ENCODE data around the gene LRRTM4.
"Not testable (repeated sequence)": the region's sequence is repeated elsewhere in the genome, so short reads cannot be mapped to it uniquely, and the experiment has no call there.

The LRRTM4 gene

GRCh38 chr2:77085561-77085960 lies 436.6 kb downstream of the LRRTM4 start:
- DNase-seq (ENCODE audit: low spot score): no peak

DNA sequence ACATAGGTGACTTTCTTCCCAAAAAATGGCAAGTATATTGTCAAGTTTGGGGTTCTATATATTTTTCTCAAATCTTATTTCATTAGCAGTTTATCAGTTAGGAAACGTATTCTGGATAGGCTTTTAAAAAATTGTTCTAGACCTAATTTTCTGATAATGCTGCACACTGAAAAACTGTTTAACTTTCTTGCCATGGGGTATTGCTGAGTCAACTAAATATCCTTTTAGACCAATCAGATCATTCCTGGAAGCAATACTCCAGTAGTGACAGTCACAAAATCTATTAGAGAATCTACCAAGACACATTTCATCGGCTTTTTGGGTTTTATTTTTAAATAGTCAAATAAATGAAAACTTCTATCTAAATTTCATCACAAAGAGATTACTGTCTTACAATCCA lies 440.6 kb downstream of the LRRTM4 start:
- DNase-seq (ENCODE audit: low spot score): no peak

DNA sequence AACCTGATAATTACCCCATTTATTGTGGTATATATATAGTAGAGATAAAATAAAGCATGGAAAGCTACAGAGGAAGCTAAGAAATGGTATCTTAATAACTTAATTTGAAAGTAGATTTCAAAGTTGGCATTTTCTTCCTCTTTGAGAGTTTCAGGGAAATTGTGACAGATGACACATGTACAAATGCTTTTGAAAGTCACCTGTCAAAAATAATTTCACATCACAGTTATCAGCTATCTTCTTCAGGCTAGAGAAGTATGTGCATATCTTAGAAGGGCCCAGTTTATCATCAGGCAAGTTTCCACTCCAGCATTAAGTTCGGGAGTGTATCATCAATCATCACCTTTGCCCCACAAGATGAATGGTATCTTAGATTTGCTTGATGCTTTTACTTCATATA lies 457.9 kb downstream of the LRRTM4 start:
- no peak for DNase-seq (ENCODE audit: low spot score)

GRCh38 chr2:77054938-77055337 lies 467.2 kb downstream of the LRRTM4 start:
- DNase-seq (ENCODE audit: low spot score): no peak

- no peak for DNase-seq (ENCODE audit: low spot score)
Observed at GRCh38 chr2:77046339-77046738, 475.8 kb downstream of the LRRTM4 start.

GRCh38 chr2:77045456-77045855 lies 476.7 kb downstream of the LRRTM4 start:
- not testable (repeated sequence) for DNase-seq (ENCODE audit: low spot score)

DNA sequence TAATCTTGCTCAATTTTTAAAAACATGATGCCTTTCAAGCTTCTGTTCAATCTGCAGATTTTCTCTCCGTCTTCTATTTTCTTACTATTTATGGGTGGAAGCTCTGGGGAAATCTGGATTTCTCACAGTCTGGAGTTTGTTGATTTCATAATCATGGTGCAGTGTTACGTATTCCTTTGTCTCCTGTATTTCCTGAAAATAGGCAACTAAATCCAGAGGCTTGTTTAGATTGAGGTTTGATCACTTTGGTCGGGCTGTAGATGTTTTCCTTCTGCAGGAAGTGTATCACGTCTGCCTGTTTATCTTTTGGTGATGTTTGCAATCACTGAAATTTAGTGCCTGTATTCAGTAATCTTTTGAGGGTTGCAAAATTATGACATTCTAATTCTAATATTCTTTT lies 487.7 kb downstream of the LRRTM4 start:
- DNase-seq (ENCODE audit: low spot score): no peak

DNA sequence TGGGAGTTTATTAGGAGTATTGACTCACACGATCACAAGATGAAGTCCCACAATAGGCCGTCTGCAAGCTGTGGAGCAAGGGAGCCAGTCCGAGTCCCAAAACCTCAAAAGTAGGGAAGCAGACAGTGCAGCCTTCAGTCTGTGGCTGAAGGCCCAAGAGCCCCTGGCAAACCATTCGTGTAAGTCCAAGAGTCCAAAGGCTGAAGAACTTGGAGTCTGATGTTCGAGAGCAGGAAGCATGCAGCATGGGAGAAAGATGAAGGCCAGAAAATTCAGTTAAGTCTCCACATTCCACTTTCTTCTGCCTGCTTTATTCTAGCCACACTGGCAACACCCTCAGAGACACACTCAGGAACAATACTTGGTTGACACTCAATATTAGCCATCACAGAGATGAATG lies 492.9 kb downstream of the LRRTM4 start:
- not testable (repeated sequence) for DNase-seq (ENCODE audit: low spot score)

DNA sequence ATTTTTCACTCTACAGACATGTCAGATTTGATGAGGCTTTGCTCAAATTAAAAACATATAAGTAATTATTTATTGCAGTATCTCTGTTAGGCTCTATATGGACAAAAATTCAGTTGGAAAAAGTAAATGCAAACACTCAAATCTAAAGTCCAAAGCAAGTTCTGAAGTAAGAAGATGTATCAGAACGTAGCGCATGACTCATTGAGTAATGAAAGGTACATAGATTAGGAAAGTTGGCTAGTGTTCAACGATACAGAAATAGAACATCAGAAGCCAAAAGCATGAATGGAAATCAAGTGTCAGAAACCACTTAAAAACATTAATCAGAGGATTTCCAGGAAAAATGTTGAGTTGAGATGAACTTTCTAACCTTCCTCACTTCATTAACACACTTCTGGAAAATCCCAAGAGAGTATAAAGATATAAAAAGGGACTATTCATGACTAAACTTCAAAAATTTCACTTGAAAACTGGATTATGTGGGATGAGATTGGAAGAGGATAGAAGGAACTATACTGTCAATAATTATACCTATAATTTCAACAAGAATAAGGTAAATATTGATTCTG lies 494.1 kb downstream of the LRRTM4 start:
- DNase-seq (ENCODE audit: low spot score): no peak

- no peak for DNase-seq (ENCODE audit: low spot score)
Observed at GRCh38 chr2:77025714-77026113, 496.5 kb downstream of the LRRTM4 start.

DNA sequence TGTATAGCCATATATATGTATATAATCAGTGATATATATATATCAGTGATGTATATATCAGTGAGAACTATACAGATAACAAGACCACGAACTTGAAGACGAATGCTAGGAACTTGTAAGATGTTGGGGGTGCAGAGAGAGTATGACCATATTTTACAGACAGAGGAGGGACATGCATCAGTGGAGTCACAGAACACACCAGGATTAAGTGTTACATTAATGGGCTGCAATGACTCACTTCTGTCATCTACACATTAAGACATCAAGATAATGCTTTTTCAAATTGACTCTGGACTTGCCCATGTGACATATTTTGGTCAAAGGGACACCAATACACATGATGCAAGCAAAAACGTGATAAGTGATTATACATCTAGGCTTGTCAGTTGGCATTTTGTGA lies 501.0 kb downstream of the LRRTM4 start:
- no peak for DNase-seq (ENCODE audit: low spot score)

- DNase-seq (ENCODE audit: low spot score): no peak
Observed at GRCh38 chr2:77018219-77018618, 504.0 kb downstream of the LRRTM4 start.

- DNase-seq (ENCODE audit: low spot score): no peak
Observed at GRCh38 chr2:77017355-77017745, 504.8 kb downstream of the LRRTM4 start.

DNA sequence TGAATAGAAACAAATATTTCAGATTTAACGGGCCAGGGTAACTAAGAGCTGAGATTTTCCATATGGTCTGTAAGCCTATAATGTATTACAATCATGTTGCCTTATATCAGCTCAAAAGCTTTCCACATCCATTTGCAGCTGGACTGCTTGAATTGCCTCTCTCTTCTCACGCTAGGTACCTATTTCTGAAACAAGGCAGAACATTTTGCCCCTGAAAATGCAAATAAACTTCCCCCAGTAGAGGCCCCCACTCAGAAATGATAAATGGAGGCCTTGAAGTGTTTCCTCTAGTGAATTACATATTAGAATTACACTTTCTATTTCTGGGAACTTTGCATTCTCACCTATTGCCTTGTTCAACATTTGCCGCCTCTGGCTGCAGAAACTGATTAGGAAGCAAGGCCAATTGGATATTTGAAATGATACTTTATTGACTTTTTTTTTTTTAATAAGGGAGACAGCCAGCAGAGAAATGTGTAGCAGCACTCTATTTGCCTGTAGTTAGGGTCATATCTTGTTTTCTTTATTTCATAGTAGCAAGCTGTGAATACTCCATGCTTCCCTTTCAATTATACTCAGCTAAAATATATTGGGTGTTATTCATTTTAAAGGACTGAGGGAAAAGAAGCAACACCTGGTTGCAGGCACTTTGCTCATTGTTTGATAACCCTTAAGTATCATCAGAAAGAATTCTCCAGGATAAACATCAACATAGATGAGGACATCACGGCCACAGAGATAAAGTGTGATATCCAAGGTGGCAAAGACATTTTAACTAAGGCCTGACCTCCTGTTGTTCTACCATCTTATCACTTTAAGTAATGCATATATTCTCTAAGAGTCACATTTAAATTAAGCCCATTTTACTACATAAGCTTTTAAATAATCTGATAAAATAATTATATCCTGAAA lies 505.5 kb downstream of the LRRTM4 start:
- no peak for DNase-seq (ENCODE audit: low spot score)

GRCh38 chr2:77013953-77014352 lies 508.2 kb downstream of the LRRTM4 start:
- no peak for DNase-seq (ENCODE audit: low spot score)

- DNase-seq (ENCODE audit: low spot score): no peak
Observed at GRCh38 chr2:77013457-77013856, 508.7 kb downstream of the LRRTM4 start.

DNA sequence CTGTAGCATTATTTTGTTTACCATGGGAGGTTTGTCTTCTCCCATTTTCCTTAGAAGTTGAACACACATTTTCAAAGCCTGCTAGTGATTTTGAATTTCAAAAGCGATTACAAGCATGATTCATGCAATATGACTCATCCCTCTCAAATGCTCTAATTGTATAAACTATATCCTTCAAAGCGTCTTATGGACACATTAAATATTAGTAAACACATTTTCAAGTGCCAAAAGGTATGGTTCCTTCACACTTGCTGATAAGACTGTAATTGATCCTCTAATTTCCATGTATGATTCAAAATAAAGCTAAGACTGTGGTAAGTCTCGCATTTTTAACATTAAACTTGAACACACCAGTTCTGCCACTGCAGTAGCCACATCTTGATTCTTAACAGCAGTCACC lies 512.9 kb downstream of the LRRTM4 start:
- DNase-seq (ENCODE audit: low spot score): no peak

- DNase-seq (ENCODE audit: low spot score): no peak
Observed at GRCh38 chr2:77008853-77009252, 513.3 kb downstream of the LRRTM4 start.

DNA sequence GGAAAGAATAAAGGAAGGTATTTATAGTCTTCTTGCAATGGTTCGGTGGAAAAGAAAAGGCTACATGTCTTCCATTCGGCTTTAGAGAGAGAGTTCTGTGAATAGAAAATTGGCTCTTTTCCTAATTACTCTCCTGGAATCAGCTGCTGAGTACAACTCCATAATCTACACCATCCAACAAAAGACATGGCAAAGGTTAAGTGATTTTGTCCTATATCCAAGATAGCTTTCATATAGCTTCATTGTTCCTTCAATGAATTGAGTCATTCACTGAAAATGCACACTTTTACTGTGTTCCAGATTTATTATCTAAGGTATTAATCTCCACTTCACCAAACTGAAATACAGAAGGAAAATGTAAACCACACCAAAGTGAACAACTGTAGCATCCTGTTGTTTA lies 514.5 kb downstream of the LRRTM4 start:
- no peak for DNase-seq (ENCODE audit: low spot score)

GRCh38 chr2:77005522-77005921 lies 516.7 kb downstream of the LRRTM4 start:
- DNase-seq (ENCODE audit: low spot score): no peak

DNA sequence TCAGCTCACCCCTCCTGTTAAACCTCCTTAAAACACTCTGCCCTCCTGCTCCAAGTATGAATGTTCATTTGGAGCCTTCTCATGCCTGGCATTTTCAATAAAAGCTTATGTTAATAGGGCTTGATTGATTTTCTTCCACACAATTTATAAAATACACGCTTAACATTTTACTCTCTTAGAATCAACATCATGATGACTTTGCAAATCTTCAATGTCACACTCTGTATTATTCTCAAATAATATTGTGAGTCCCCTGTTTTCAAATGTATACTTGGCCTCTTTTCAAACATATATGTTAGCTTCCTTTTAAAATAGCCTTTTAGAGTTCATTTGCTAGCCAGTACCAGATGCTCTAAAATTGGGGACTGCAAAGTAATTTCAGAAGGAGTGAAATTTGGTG lies 520.3 kb downstream of the LRRTM4 start:
- DNase-seq (ENCODE audit: low spot score): no peak

DNA sequence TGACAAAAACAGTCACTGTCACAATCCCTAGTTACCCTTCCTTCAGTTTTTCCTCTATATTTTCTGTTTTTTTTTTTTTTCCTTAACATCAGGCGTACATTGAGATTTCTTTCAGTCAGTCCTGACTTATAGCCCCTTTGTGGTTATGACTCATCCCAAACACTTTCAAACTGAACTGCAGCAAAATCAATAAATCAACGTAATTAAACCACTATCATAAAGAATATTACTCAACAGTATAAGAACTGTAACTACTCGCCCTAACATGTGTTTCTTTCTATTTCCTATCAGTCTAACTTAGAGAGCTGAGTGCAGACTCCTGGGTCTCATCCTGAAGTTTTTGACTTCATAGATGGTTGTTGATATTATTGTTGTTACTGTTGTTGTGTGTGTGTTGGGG lies 523.5 kb downstream of the LRRTM4 start:
- no peak for DNase-seq (ENCODE audit: low spot score)

- DNase-seq (ENCODE audit: low spot score): no peak
Observed at GRCh38 chr2:76998152-76998551, 524.0 kb downstream of the LRRTM4 start.

- DNase-seq (ENCODE audit: low spot score): no peak
Observed at GRCh38 chr2:76997296-76997695, 524.9 kb downstream of the LRRTM4 start.
